Measurements from ENCODE around the gene KIAA1755.

The KIAA1755 gene

DNA sequence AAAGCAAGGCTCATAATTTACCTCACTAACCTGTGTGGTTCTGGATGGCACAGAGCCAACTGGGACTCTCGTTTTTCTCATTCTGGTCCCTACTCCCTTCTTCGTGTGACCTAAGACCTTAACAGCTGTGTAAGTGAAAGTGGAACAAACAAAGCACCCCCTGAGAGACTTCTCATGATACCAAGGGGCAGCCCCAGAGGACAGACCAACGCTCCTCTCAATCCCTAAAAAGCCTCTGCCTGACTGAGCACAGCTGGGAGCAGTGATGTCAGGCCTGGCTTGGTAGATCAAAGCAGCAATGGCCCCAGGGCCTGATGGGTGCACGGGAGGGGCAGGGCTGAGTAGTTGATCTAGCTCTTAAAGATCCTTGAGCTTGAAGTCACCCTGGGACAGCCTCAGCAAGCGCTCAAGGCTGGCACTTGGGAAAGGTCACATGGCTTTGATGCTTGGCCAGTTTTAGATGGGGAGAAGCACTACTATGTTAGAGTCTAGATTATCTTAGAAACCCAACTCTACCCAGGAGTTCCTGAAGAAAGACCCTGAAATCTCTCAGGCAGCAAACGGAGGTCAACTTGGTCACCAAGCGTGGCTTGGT is 79.2 kb downstream of the KIAA1755 start:
- Histone ChIP-seq H3K27ac (ENCODE audit: low read depth, low read length) (no peak overlapping the region), H3K36me3 (ENCODE audit: insufficient read depth, low read length) (no peaks in the 10 kb centered on the region), H3K79me2 (ENCODE audit: control insufficient read depth, insufficient read depth, low read length, unreplicated experiment) (no peaks in the 10 kb centered on the region), H3K4me3 (ENCODE audit: low read depth, low read length) (no peak overlapping the region), H2AFZ (ENCODE audit: low read length, unreplicated experiment) (no peak overlapping the region), H3K27me3 (ENCODE audit: insufficient read depth, low read length) (no peaks in the 10 kb centered on the region), H3K4me1 (ENCODE audit: control insufficient read depth, insufficient read depth, low read length, unreplicated experiment) (peaks cover 4% of the 10 kb centered on the region)

DNA sequence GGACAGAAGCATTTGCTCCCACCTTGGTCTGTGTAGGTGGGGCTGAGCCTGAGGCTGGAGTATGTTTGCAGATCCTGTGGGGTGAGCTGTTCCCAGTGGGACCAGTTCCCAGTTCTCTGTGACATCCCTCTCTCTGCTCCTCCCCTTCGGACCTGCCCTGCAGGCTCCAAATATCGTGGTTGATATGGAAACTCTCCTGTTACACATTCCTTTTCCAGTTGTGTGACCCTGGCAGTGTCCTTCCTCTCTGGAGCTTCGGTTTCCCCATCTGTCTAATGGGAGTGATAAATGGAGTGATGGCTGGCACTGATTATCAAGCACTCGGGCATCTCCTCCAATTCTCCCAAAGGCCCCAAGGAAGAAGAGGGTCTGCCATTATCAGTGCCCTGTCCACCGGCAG is 79.8 kb downstream of the KIAA1755 start:
- Histone ChIP-seq H3K79me2 (ENCODE audit: control insufficient read depth, insufficient read depth, low read length, unreplicated experiment) (no peaks in the 10 kb centered on the region), H2AFZ (ENCODE audit: low read length, unreplicated experiment) (no peak overlapping the region), H3K36me3 (ENCODE audit: insufficient read depth, low read length) (no peaks in the 10 kb centered on the region), H3K27ac (ENCODE audit: low read depth, low read length) (no peak overlapping the region), H3K4me3 (ENCODE audit: low read depth, low read length) (no peak overlapping the region), H3K4me1 (ENCODE audit: control insufficient read depth, insufficient read depth, low read length, unreplicated experiment) (peaks cover 4% of the 10 kb centered on the region), H3K27me3 (ENCODE audit: insufficient read depth, low read length) (no peaks in the 10 kb centered on the region)

DNA sequence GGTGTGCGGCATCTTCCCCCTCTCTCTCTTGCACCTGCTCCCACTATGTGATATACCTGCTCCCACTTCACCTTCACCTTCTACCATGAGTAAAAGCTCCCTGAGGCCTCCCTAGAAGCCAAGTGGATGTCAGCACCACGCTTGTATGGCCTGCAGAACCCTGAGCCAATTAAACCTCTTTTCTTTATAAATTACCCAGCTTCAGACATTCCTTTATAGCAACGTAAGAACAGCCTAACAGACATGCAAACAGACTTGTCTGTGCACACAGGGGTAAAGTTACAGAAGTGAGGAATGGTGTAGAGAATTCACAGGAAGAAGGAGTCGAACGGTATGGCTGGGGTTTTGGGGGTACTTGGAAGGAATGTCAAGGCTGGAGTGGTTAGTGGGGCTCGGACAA is 80.7 kb downstream of the KIAA1755 start:
- Histone ChIP-seq H3K36me3 (ENCODE audit: insufficient read depth, low read length) (no peaks in the 10 kb centered on the region), H3K79me2 (ENCODE audit: control insufficient read depth, insufficient read depth, low read length, unreplicated experiment) (no peaks in the 10 kb centered on the region), H3K4me3 (ENCODE audit: low read depth, low read length) (no peak overlapping the region), H2AFZ (ENCODE audit: low read length, unreplicated experiment) (no peak overlapping the region), H3K27ac (ENCODE audit: low read depth, low read length) (no peak overlapping the region), H3K4me1 (ENCODE audit: control insufficient read depth, insufficient read depth, low read length, unreplicated experiment) (peaks cover 4% of the 10 kb centered on the region), H3K27me3 (ENCODE audit: insufficient read depth, low read length) (no peaks in the 10 kb centered on the region)

DNA sequence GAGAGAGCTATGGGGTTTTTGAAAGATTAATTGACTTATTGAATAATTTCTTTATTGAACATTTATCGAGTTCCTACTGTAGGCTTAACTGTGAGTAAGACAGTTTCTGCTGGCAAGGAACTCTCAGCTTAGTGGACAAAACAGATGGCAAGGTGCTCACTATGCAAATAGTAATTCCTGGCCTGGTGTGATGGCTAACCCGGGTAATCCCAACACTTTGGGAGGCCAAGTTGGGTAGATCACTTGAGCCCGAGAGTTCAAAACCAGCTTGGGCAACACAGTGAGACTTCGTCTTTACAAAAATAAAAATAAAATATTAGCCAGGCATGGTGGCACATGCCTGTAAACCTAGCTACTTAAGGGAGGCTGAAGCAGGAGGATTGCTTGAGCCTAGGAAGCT is 82.0 kb downstream of the KIAA1755 start:
- H3K27me3 ChIP-seq (ENCODE audit: insufficient read depth, low read length): no peaks in the 10 kb centered on the region
- no peak overlapping the region for H3K4me3 ChIP-seq (ENCODE audit: low read depth, low read length)
- no peaks in the 10 kb centered on the region for H3K36me3 ChIP-seq (ENCODE audit: insufficient read depth, low read length)
- H3K4me1 ChIP-seq (ENCODE audit: control insufficient read depth, insufficient read depth, low read length, unreplicated experiment): peaks cover 7% of the 10 kb centered on the region
- H3K79me2 ChIP-seq (ENCODE audit: control insufficient read depth, insufficient read depth, low read length, unreplicated experiment): no peaks in the 10 kb centered on the region
- H3K27ac ChIP-seq (ENCODE audit: low read depth, low read length): no peak overlapping the region
- H2AFZ ChIP-seq (ENCODE audit: low read length, unreplicated experiment): no peak overlapping the region

DNA sequence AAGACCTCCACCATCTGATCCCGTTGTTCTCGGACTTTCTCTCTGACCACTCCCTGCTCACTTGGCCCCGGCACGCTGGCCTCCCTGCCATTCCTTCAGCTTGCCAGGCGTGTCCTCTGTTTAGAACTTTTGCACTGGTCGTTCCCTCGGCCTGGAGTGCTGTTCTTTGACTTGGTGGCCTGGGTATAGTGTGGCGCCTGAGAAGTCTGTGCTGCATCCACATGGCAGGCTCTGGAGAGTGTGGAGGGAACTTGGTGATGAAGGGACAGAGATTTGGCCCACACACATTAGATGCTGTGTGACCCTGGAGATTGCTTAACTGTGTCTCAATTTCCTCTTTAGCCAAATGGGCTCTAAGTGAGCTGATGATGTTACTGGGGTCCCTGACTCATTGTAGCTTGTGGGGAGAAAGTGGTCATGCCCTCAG is 82.5 kb downstream of the KIAA1755 start:
- H3K4me1 ChIP-seq (ENCODE audit: control insufficient read depth, insufficient read depth, low read length, unreplicated experiment): peaks cover 12% of the 10 kb centered on the region
- H3K79me2 ChIP-seq (ENCODE audit: control insufficient read depth, insufficient read depth, low read length, unreplicated experiment): no peaks in the 10 kb centered on the region
- no peak overlapping the region for H3K27ac ChIP-seq (ENCODE audit: low read depth, low read length)
- no peaks in the 10 kb centered on the region for H3K27me3 ChIP-seq (ENCODE audit: insufficient read depth, low read length)
- H3K36me3 ChIP-seq (ENCODE audit: insufficient read depth, low read length): no peaks in the 10 kb centered on the region
- H3K4me3 ChIP-seq (ENCODE audit: low read depth, low read length): no peak overlapping the region
- H2AFZ ChIP-seq (ENCODE audit: low read length, unreplicated experiment): no peak overlapping the region

DNA sequence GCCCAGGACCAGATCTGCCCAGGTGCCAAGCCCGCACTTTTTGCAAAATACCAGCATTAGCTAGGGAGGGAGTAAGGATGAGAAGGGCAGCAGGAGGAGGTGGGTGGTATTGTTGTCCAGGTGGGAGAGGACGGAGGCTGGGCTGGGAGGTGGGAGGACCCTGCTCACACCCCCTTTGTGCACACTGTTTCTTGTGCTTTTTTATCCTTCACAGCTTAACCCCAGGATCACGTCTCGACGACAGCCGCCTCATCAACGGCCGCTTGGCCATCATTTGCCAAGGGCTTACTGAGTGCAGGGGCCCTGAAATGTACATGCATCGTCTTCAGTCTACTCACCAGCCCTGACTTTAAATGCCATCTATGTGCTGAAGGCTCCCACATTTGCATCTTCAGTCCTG is 83.3 kb downstream of the KIAA1755 start:
- Histone ChIP-seq H2AFZ (ENCODE audit: low read length, unreplicated experiment) (no peak overlapping the region), H3K36me3 (ENCODE audit: insufficient read depth, low read length) (no peaks in the 10 kb centered on the region), H3K27me3 (ENCODE audit: insufficient read depth, low read length) (no peaks in the 10 kb centered on the region), H3K27ac (ENCODE audit: low read depth, low read length) (no peak overlapping the region), H3K79me2 (ENCODE audit: control insufficient read depth, insufficient read depth, low read length, unreplicated experiment) (no peaks in the 10 kb centered on the region), H3K4me3 (ENCODE audit: low read depth, low read length) (no peak overlapping the region), H3K4me1 (ENCODE audit: control insufficient read depth, insufficient read depth, low read length, unreplicated experiment) (peaks cover 21% of the 10 kb centered on the region)

DNA sequence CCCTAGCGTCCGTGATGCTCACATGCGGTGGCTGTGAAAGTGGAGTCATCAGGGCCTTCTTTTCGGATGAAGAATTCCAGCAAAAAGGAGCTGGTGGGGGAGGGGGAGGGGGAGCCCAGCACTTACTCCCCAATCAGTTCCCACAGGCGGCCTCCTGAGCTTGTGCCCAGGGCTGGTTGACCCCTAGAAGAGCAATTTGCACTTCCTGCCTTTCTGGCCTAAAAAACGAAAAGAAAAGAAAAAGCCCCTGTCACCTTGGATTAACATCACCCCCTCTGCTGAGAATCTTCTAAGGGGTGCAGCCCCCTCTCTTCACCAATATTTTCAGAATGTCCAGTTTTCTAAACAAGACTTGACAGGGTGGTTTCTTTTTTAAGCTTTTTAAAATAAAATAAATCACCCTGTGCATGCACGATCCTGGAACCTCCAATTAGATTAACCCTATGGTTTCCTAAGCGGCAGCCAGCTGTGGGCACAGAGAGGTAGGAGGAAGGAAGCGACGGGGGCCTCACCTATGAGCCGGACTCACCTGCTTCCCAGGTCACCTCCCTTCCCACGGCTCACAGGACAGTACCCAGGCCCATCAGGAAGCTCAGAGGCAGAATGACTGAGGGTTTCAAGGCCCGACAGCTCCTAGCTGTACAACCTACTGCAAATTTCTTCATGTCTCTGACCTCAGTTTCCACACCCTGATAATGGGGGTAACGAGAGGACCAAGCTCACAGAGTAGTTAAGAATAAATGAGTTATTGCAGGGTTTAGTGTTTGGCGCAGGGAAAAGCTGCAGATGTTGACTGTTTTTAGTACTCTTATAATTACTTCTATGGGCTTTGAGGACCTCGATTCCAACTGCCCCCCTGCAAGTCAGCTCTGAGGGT is 85.0 kb downstream of the KIAA1755 start:
- H3K4me1 ChIP-seq (ENCODE audit: control insufficient read depth, insufficient read depth, low read length, unreplicated experiment): peaks cover 28% of the 10 kb centered on the region
- H3K79me2 ChIP-seq (ENCODE audit: control insufficient read depth, insufficient read depth, low read length, unreplicated experiment): no peaks in the 10 kb centered on the region
- H3K27me3 ChIP-seq (ENCODE audit: insufficient read depth, low read length): no peaks in the 10 kb centered on the region
- no peaks in the 10 kb centered on the region for H3K36me3 ChIP-seq (ENCODE audit: insufficient read depth, low read length)
- no peak overlapping the region for H2AFZ ChIP-seq (ENCODE audit: low read length, unreplicated experiment)
- H3K27ac ChIP-seq (ENCODE audit: low read depth, low read length): no peak overlapping the region
- no peak overlapping the region for H3K4me3 ChIP-seq (ENCODE audit: low read depth, low read length)

DNA sequence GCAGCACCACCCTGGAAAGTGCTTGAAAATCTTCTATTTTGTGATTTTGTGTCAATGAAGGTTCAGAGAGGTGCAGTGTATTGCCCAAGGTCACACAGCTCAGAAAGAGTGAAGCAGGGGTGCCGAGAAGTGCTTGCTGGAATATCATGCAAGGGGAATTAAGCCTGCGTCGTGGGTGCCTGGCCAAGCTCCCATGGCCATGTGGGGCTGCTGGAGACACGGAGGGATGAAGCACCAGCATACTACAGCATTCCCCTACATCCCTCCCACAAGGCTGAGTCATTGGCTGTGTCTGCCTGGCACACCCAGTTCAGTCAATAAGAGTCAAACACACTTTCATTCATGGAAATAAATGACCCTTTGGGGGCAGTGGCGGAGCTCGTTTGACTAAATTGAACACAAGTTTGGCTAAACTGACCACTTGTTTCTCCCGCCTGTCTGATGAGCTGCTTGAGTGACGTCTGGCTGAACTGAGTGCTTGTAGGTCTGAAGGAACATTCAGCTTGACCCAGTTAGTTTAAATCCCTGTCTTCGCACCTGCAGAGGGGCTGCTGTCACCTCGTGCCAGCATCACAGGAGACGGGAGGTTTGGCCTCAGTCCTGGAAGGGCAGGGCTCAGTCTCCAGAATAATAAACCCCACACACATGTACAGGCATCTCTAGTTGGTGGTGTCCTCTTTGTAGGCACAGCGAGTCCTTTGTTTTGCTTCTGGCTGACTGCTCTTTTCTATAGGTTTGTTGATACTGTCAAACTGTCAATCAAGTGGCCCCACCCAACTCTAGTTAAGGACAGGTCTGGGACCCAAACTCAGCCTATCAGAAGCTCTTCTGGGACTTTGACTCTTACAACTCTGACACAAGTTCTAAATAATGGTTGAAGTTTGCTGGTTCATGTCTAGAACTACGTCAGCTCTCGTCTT is 87.0 kb downstream of the KIAA1755 start:
- peak overlapping the region; percentile 35 for H3K27ac ChIP-seq (ENCODE audit: low read depth, low read length)
- H3K27me3 ChIP-seq (ENCODE audit: insufficient read depth, low read length): no peaks in the 10 kb centered on the region
- no peaks in the 10 kb centered on the region for H3K36me3 ChIP-seq (ENCODE audit: insufficient read depth, low read length)
- no peak overlapping the region for H3K4me3 ChIP-seq (ENCODE audit: low read depth, low read length)
- peaks cover 35% of the 10 kb centered on the region for H3K4me1 ChIP-seq (ENCODE audit: control insufficient read depth, insufficient read depth, low read length, unreplicated experiment)
- no peak overlapping the region for H2AFZ ChIP-seq (ENCODE audit: low read length, unreplicated experiment)
- no peaks in the 10 kb centered on the region for H3K79me2 ChIP-seq (ENCODE audit: control insufficient read depth, insufficient read depth, low read length, unreplicated experiment)

DNA sequence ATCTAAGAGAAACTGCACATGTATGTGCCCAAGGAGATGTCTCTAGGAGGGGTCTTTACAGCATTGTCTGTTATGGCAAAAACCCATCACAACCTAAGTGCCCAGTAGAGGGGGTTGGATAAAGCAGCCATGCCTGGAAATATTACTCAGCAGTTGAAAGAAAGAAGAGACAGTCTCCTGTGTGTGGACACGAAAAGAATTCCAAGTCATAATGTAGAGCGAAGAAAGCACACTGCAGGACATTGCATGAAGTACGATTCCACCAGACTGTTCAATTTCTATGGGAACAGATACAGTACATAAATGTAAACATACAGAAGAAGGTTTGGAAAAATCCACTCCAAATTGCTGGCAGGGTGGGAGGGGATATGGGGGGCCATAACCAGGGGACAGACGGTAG is 88.1 kb downstream of the KIAA1755 start:
- Histone ChIP-seq H2AFZ (ENCODE audit: low read length, unreplicated experiment) (no peak overlapping the region), H3K4me3 (ENCODE audit: low read depth, low read length) (no peak overlapping the region), H3K79me2 (ENCODE audit: control insufficient read depth, insufficient read depth, low read length, unreplicated experiment) (no peaks in the 10 kb centered on the region), H3K27ac (ENCODE audit: low read depth, low read length) (no peak overlapping the region), H3K27me3 (ENCODE audit: insufficient read depth, low read length) (no peaks in the 10 kb centered on the region), H3K36me3 (ENCODE audit: insufficient read depth, low read length) (no peaks in the 10 kb centered on the region), H3K4me1 (ENCODE audit: control insufficient read depth, insufficient read depth, low read length, unreplicated experiment) (peaks cover 42% of the 10 kb centered on the region)

DNA sequence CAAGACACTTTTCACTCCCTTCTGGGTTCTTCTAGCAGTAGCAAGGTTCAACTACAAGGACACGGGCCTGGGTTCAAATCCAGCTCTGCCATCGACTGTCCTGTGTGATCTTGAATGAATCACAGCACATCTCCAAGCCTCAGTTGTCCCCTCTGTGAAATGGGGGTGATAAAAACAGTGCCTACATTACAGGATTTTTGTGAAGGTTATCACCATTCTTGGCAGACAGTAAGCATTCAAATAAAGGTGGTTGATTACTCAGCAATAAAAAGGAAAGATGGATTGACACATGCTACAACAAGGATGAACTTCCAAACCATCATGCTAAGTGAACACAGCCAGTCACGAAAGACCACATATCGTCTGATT is 88.9 kb downstream of the KIAA1755 start:
- H2AFZ ChIP-seq (ENCODE audit: low read length, unreplicated experiment): no peak overlapping the region
- no peak overlapping the region for H3K4me3 ChIP-seq (ENCODE audit: low read depth, low read length)
- no peaks in the 10 kb centered on the region for H3K27me3 ChIP-seq (ENCODE audit: insufficient read depth, low read length)
- peaks cover 42% of the 10 kb centered on the region for H3K4me1 ChIP-seq (ENCODE audit: control insufficient read depth, insufficient read depth, low read length, unreplicated experiment)
- H3K36me3 ChIP-seq (ENCODE audit: insufficient read depth, low read length): no peaks in the 10 kb centered on the region
- no peak overlapping the region for H3K27ac ChIP-seq (ENCODE audit: low read depth, low read length)
- no peaks in the 10 kb centered on the region for H3K79me2 ChIP-seq (ENCODE audit: control insufficient read depth, insufficient read depth, low read length, unreplicated experiment)
